Frontal cortex (tissue), 4 donors: ENCODE data around the gene CLDN2. TPM values are rescaled to one million over a fixed set of nuclear protein-coding genes. Genes with fewer than 3 reads are reported as not detected.
A peak's percentile ranks its signal among the peaks of the same experiment; 100 is the strongest.
"Not testable (repeated sequence)": the region's sequence is repeated elsewhere in the genome, so short reads cannot be mapped to it uniquely, and the experiment has no call there.

ENCODE experiments used
- DNase-seq, 2 donors: peaks; one replicate each; pipeline ENCODE4 v3.0.0; 2012; ENCODE audit warnings: low spot score in 2 of 2
- FAIRE-seq: peaks from 2 replicates; lab custom pipeline; 2012; peaks lifted over from hg19 to GRCh38; lab: Jason Lieb, UNC
- total RNA-seq: library from RNA; depleted of rRNA; stranded (reverse); fragments of >200 nt; gene quantifications from one replicate; pipeline ENCODE4 v1.2.3, GENCODE V29; 2014
- donor health status: control.
- donor health status: control.
- donor health status: control.

The CLDN2 gene
- total RNA-seq, 1 donor from 2014 or later: not detected

- FAIRE-seq: no peak
- DNase-seq: no peak
Observed at GRCh38 chrX:106954041-106954440, 33.8 kb downstream of the CLDN2 start.

GRCh38 chrX:106955004-106955772 is 35.0 kb downstream of the CLDN2 start:
- no peak for FAIRE-seq
- DNase-seq: no peak

GRCh38 chrX:106957856-106958255 is 37.7 kb downstream of the CLDN2 start:
- FAIRE-seq (no peak), DNase-seq (no peak)

GRCh38 chrX:106959901-106960300 is 39.7 kb downstream of the CLDN2 start:
- peak in 1 of 2 donors; percentile 3 for DNase-seq
- FAIRE-seq: no peak

- FAIRE-seq: no peak
- no peak for DNase-seq
Observed at GRCh38 chrX:106963111-106963510, 42.9 kb downstream of the CLDN2 start.

- DNase-seq (no peak), FAIRE-seq (no peak)
Observed at GRCh38 chrX:106964290-106964689, 44.1 kb downstream of the CLDN2 start.

- DNase-seq, FAIRE-seq: not testable (repeated sequence)
Observed at GRCh38 chrX:106966547-106966946, 46.3 kb downstream of the CLDN2 start.

GRCh38 chrX:106972896-106973295 is 52.7 kb downstream of the CLDN2 start:
- DNase-seq: no peak
- no peak for FAIRE-seq

- FAIRE-seq: no peak
- DNase-seq: no peak
Observed at GRCh38 chrX:106973433-106974149, 53.4 kb downstream of the CLDN2 start.

GRCh38 chrX:106976416-106976815 is 56.2 kb downstream of the CLDN2 start:
- no peak for FAIRE-seq
- no peak for DNase-seq

Other genes with a start within 250 kb of the CLDN2 start
- gene RNF128, start 193.7 kb upstream of the CLDN2 start, total RNA-seq: 1.6 TPM
- gene TBC1D8B, start 117.7 kb upstream of the CLDN2 start, total RNA-seq: 0.41 TPM
- gene RIPPLY1, start 17.1 kb upstream of the CLDN2 start, total RNA-seq: not detected
- 4.1 TPM for gene MORC4, start 79.8 kb downstream of the CLDN2 start, total RNA-seq
- 20.4 TPM for gene RBM41, start 198.4 kb downstream of the CLDN2 start, total RNA-seq